HL-60/S4 treated with retinoic acid at 250 ng/mL for 4 days and 3 days (cell line): ENCODE results near the gene FOXN1.

Experiments used
- in situ Hi-C: fragments of 300-500 bp; cut with MboI; formaldehyde crosslinking; loops from 2 replicates; pipeline ENCODE4 v1.7.0; 2022; ENCODE audit warnings: low sequenced_read_pairs

The FOXN1 gene

GRCh38 chr17:28477928-28478327 lies 28.2 kb upstream of the FOXN1 start:
- in situ Hi-C loops = no loop called here

- in situ Hi-C loops = no loop called here
Measured at GRCh38 chr17:28478712-28479615, 27.2 kb upstream of the FOXN1 start.

- in situ Hi-C loops = loop anchor here (10.0 kb wide), 1 partner anchor 55 kb away; no protein-coding TSS in a partner anchor
Measured at GRCh38 chr17:28480278-28480677, 25.9 kb upstream of the FOXN1 start.

- in situ Hi-C loops = loop anchor here (10.0 kb wide), 1 partner anchor 54 kb away; no protein-coding TSS in a partner anchor
Measured at GRCh38 chr17:28480799-28481571, 25.2 kb upstream of the FOXN1 start.

- in situ Hi-C loops = loop anchor here (10.0 kb wide), 1 partner anchor 52 kb away; no protein-coding TSS in a partner anchor
Measured at GRCh38 chr17:28482551-28483199, 23.5 kb upstream of the FOXN1 start.

GRCh38 chr17:28484296-28484695 lies 21.9 kb upstream of the FOXN1 start:
- in situ Hi-C loops = loop anchor here (10.0 kb wide), 1 partner anchor 51 kb away; no protein-coding TSS in a partner anchor

GRCh38 chr17:28485049-28485448 lies 21.1 kb upstream of the FOXN1 start:
- in situ Hi-C loops = loop anchor here (10.0 kb wide), 1 partner anchor 50 kb away; no protein-coding TSS in a partner anchor

GRCh38 chr17:28487881-28488532 lies 18.1 kb upstream of the FOXN1 start:
- in situ Hi-C loops = loop anchor here (10.0 kb wide), 1 partner anchor 47 kb away; no protein-coding TSS in a partner anchor

GRCh38 chr17:28488533-28489276 lies 17.4 kb upstream of the FOXN1 start:
- in situ Hi-C loops = loop anchor here (10.0 kb wide), 1 partner anchor 46 kb away; no protein-coding TSS in a partner anchor

- in situ Hi-C loops = no loop called here
Measured at GRCh38 chr17:28491286-28491685, 14.9 kb upstream of the FOXN1 start.

- in situ Hi-C loops = no loop called here
Measured at GRCh38 chr17:28491860-28492259, 14.3 kb upstream of the FOXN1 start.

- in situ Hi-C loops = no loop called here
Measured at GRCh38 chr17:28492352-28493310, 13.5 kb upstream of the FOXN1 start.

- in situ Hi-C loops = no loop called here
Measured at GRCh38 chr17:28493460-28493859, 12.7 kb upstream of the FOXN1 start.

GRCh38 chr17:28494445-28495188 lies 11.5 kb upstream of the FOXN1 start:
- in situ Hi-C loops = no loop called here

GRCh38 chr17:28495635-28496034 lies 10.5 kb upstream of the FOXN1 start:
- in situ Hi-C loops = no loop called here

- in situ Hi-C loops = no loop called here
Measured at GRCh38 chr17:28497931-28498330, 8.2 kb upstream of the FOXN1 start.

GRCh38 chr17:28498652-28499363 lies 7.3 kb upstream of the FOXN1 start:
- in situ Hi-C loops = no loop called here
